Measurements from ENCODE around the gene GAS2L1.

DNA sequence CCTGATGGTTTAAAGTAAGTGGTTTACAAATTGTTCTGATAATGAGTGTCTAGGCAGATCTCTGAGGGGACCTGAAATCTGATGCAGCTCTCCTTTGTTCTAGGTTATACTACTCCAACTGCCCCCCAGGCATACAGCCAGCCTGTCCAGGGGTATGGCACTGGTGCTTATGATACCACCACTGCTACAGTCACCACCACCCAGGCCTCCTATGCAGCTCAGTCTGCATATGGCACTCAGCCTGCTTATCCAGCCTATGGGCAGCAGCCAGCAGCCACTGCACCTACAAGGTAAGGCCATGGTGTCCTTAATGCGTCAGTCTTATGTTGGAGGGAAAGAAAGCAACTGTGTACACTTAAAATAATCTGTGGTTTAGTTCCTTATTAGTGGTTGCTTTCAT, 28.5 kb upstream of the GAS2L1 start:
- TF ChIP-seq EZH2 (IDR thresholded peaks at IDR 0.05) (no peak), CTCF (IDR thresholded peaks at IDR 0.05 in 2 of 3, conservative IDR thresholded peaks at IDR 0.05 in 1 of 3; ENCODE audit: borderline replicate concordance in 1 of 3, insufficient read depth in 1 of 3, low read depth in 2 of 3, low read length in 2 of 3) (no peak), POLR2A (IDR thresholded peaks at IDR 0.05; ENCODE audit: borderline replicate concordance, extremely low read depth, insufficient read depth, insufficient read length) (no peak), YY1 (IDR thresholded peaks at IDR 0.05; ENCODE audit: extremely low read depth, insufficient replicate concordance, low read depth, low read length) (no peak), EZH2phosphoT487 (IDR thresholded peaks at IDR 0.05; ENCODE audit: borderline replicate concordance) (no peak), MAX (IDR thresholded peaks at IDR 0.05) (no peak), CEBPB (IDR thresholded peaks at IDR 0.05; ENCODE audit: low read depth) (no peak), SIN3A (IDR thresholded peaks at IDR 0.05; ENCODE audit: low read depth) (no peak), ZFX (IDR thresholded peaks at IDR 0.05) (no peak)
- TF ChIP-seq, protein P1, sequence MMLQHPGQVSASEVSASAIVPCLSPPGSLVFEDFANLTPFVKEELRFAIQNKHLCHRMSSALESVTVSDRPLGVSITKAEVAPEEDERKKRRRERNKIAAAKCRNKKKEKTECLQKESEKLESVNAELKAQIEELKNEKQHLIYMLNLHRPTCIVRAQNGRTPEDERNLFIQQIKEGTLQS (IDR thresholded peaks at IDR 0.05): no peak
